Ureter (tissue), 1 donor: ENCODE results near the gene CLOCK. TPM values are rescaled to one million over a fixed set of nuclear protein-coding genes. Genes with fewer than 3 reads are reported as not detected.
"Not testable (repeated sequence)": the region's sequence is repeated elsewhere in the genome, so short reads cannot be mapped to it uniquely, and the experiment has no call there.

ENCODE experiments used
- DNase-seq: peaks from one replicate; pipeline ENCODE4 v3.0.0-alpha.2; 2020; ENCODE audit warnings: low spot score
- total RNA-seq: library from RNA; stranded (reverse); gene quantifications from one replicate; pipeline ENCODE4 v1.2.4, GENCODE V29; 2023
- donor health status: DM: yes; HTN: yes; CAD: no.

CLOCK gene, protein sequence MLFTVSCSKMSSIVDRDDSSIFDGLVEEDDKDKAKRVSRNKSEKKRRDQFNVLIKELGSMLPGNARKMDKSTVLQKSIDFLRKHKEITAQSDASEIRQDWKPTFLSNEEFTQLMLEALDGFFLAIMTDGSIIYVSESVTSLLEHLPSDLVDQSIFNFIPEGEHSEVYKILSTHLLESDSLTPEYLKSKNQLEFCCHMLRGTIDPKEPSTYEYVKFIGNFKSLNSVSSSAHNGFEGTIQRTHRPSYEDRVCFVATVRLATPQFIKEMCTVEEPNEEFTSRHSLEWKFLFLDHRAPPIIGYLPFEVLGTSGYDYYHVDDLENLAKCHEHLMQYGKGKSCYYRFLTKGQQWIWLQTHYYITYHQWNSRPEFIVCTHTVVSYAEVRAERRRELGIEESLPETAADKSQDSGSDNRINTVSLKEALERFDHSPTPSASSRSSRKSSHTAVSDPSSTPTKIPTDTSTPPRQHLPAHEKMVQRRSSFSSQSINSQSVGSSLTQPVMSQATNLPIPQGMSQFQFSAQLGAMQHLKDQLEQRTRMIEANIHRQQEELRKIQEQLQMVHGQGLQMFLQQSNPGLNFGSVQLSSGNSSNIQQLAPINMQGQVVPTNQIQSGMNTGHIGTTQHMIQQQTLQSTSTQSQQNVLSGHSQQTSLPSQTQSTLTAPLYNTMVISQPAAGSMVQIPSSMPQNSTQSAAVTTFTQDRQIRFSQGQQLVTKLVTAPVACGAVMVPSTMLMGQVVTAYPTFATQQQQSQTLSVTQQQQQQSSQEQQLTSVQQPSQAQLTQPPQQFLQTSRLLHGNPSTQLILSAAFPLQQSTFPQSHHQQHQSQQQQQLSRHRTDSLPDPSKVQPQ
- total RNA-seq: 31.0 TPM

- peak; percentile 85 for DNase-seq
Measured at GRCh38 chr4:55546756-55547465, at the start of gene CLOCK. Gene CLOCK, minus strand, starts transcription at chr4:55546909. Its CDS starts 64,124 bp downstream, at chr4:55482785.

- no peak for DNase-seq
Measured at GRCh38 chr4:55592014-55592413, 45.3 kb upstream of the CLOCK start, which contains the start of gene PDCL2. Gene PDCL2, minus strand, starts transcription at chr4:55592245. Its CDS starts 136 bp downstream, at chr4:55592109.

GRCh38 chr4:55588160-55588559 is 41.5 kb upstream of the CLOCK start:
- no peak for DNase-seq

DNA sequence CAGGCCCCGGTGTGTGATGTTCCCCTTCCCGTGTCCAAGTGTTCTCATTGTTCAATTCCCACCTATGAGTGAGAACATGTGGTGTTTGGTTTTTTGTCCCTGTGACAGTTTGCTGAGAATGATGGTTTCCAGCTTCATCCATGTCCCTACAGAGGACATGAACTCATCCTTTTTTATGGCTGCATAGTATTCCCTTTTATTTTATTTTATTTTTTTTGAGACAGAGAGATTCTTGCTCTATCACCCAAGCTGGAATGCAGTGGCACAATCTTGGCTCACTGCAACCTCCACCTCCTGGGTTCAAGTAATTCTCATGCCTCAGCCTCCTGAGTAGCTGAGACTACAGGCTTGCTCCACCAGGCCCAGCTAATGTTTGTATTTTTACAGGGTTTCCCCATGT is 36.1 kb upstream of the CLOCK start:
- DNase-seq: not testable (repeated sequence)

- DNase-seq: no peak
Measured at GRCh38 chr4:55578341-55579010, 31.8 kb upstream of the CLOCK start.

DNA sequence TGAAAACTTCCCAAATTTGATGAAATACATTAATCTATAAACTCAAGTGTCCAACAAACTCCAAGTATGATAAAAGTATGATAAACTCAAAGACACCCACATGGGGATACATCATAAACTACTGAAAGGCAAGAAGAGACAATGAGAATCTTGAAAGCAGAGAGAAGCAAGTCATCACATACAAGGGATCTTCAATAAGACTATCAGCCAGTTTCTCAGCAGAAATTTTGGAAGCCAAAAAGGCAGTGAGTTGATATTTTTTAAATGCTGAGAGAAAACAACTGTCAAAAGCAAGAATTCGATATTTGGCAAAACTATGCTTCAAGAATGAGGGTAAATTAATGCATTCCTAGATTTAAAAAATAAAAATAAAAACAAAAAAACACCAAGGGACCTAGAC is 28.8 kb upstream of the CLOCK start:
- no peak for DNase-seq

DNA sequence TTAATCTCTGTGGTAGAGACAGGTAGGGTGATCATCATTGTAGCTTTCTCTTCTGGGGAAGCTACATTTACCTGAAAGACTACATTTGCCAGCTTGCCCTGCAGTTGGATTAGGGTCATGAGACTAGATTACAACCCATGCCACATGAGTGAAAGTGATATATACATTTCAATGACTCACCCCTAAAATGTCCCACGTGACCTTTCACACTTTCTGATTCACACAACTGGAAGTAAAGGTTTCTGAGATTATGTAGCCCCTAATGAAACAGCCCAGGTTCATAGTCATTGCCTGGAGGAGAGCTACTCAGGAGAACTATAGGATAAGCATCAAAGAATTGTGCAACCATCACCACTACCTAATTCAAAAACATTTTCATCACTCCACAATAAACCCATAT is 27.5 kb upstream of the CLOCK start:
- DNase-seq: no peak

GRCh38 chr4:55571806-55572205 is 25.1 kb upstream of the CLOCK start:
- no peak for DNase-seq

GRCh38 chr4:55568905-55569504 is 22.3 kb upstream of the CLOCK start:
- DNase-seq: no peak

- no peak for DNase-seq
Measured at GRCh38 chr4:55561889-55562288, 15.2 kb upstream of the CLOCK start.

DNA sequence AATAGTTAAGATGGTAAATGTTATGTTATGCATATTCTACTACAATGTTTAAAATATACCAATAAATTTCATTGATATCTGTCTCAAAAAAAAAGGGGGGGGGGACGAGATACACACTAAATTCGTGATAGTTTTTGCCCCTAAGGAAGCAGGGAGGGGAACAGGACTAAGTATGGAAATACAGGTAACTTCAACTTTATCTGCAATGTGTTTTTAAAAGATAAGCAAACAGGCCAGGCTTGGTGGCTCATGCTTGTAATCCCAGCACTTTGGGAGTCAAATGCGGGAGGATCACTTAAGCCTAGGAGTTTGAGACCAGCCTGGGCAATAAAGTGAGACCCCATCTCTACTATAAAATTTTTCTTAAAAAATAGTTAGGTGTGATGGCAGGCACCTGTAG is 13.4 kb upstream of the CLOCK start:
- no peak for DNase-seq

- DNase-seq: no peak
Measured at GRCh38 chr4:55554453-55555030, 7.8 kb upstream of the CLOCK start.

GRCh38 chr4:55553441-55554201 is 6.9 kb upstream of the CLOCK start:
- no peak for DNase-seq

DNA sequence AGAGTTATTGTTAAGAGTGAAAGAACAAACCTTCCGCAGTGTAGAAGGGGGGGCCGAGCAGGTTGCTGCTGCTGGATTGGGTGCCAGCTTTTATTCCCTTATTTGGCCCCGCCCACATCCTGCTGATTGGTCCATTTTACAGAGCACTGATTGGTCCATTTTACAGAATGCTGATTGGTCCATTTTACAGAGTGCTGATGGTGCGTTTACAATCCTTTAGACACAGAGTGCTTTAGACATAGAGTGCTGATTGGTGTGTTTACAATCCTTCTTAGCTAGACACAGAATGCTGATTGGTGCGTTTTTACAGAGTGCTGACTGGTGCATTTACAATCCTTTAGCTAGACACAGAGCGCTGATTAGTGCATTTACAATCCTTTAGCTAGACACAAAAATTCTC is 5.3 kb upstream of the CLOCK start:
- DNase-seq: not testable (repeated sequence)

GRCh38 chr4:55549888-55550287 is 3.2 kb upstream of the CLOCK start:
- DNase-seq: no peak

DNA sequence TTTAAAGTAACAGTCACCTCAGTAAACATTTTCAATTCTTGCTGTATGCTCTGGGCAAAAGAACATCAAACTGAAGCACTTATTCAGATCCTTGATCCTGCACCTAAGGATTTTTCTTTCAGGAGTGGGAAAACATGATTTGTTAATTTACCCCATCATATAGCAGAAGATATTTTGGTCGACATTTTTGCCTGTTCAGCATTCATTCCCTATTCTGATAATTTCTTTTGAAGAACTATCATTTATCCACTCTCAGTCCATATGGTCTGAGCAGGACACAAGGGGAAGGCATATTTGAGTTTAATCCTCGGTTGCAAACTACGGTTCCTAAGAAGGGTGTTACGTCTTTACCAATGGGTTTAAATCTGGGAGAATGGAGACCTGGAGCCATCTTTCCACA is 1.2 kb upstream of the CLOCK start:
- no peak for DNase-seq

DNA sequence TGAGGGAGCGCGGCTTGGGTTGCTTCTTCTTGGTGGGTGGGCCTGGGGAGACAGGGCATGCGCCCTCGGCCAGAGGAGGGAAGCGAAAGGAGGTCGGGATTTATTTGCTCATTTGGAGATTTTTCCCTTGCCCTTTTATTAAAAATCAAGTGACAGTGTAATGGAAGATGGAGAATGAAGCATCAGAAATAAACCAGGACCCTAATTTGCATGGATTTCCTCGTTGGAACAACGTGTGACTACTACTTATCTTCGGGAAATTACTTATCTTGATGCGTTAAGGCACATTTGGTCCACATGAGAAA is 709 bp upstream of the CLOCK start:
- DNase-seq: no peak

DNA sequence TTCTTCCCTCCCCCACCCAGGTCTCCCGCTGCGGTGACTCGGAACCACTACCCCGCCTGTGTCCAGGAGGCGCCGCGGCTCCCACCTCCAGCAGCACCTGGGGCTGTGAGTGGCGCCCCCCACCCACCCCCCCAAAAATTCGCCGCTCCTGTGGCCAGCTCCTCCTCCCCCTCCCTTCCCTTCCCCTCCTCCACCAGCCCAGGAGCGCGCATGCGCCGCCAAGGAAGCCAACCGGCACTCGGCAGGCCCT is 278 bp downstream of the CLOCK start:
- DNase-seq: no peak

- peak; percentile 85 for DNase-seq
Measured at GRCh38 chr4:55545641-55546505, 836 bp downstream of the CLOCK start.

DNA sequence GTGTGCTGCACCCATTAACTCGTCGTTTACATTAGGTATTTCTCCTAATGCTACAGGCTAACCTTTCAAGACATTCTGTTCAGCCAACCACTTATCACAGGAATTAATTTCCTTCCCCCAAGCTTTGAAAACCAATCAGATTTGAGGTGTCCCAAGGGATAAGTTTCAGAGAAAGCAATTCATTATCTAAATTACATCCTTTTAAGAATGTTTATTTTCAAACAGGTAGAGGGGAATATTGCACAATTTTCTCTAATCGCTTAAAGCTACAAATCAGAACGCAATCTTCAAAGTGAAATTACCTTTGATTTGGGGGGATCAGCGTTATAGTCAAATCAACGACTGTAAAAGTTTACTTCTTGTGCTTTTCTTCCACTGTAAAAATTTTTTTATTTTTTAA is 1.6 kb downstream of the CLOCK start:
- DNase-seq: no peak
